Skeletal muscle satellite cell (primary cell): ENCODE results near the gene PTPN13.
"Not testable (repeated sequence)": the region's sequence is repeated elsewhere in the genome, so short reads cannot be mapped to it uniquely, and the experiment has no call there.

ENCODE experiments used
- H3K27me3 ChIP-seq: 2 replicates; pipeline ENCODE4 v1.7.0; 2013; ENCODE audit warnings: low read length; ENCODE audit not compliant: control insufficient read depth, insufficient read depth
- H3K36me3 ChIP-seq: 2 replicates; pipeline ENCODE4 v1.7.0; 2013; ENCODE audit warnings: mild to moderate bottlenecking, control low read depth, low read length; ENCODE audit not compliant: insufficient read depth
- H3K4me1 ChIP-seq: 2 replicates; pipeline ENCODE4 v1.7.0; 2013; ENCODE audit warnings: low read length; ENCODE audit not compliant: control insufficient read depth, insufficient read depth
- H3K4me2 ChIP-seq: 2 replicates; pipeline ENCODE4 v1.7.0; 2013; ENCODE audit warnings: mild to moderate bottlenecking, low read length
- H3K4me3 ChIP-seq: 2 replicates; pipeline ENCODE4 v1.7.0; 2013; ENCODE audit warnings: low read length
- H3K9ac ChIP-seq: 2 replicates; pipeline ENCODE4 v1.7.0; 2013; ENCODE audit warnings: mild to moderate bottlenecking, low read depth, low read length, moderate library complexity
- H3K9me3 ChIP-seq: replicated peaks from 2 replicates; pipeline ENCODE4 v1.7.0; 2013; ENCODE audit warnings: mild to moderate bottlenecking, control low read depth, low read length

Gene PTPN13

DNA sequence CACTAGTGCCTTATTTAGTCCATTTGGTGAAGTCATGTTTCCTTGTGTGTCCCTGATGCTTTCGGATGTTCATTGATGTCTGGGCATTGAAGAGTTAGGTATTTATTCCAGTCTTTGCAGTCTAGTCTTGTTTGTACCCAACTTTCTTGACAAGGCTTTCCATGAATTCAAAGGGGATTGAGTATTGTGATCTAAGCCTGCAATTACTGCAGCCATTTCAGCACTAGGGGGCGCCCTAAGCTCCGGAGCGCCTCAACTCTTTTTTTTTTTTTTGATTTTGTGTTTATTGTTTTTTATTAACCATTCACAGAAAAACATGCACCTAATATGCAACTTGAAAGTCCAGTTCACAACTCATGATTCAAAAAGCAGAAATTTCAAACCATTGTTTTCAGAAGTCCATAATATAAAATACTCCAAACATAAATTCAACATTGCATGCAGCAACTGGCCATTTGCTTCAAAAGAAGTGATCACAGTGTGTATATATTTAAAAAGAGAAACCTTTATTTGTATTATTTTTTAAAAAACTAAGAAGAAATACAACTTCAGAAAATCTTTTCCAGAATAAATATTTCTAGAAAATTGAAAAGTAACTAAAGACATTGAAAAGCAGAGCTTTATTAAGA, 59.2 kb downstream of the PTPN13 start:
- no peaks in the 10 kb centered on the region for H3K9me3 ChIP-seq

GRCh38 chr4:86656781-86657180, 62.7 kb downstream of the PTPN13 start:
- H3K4me3 ChIP-seq, H3K27me3 ChIP-seq, H3K9ac ChIP-seq, H3K4me1 ChIP-seq, H3K4me2 ChIP-seq, H3K36me3 ChIP-seq, H3K9me3 ChIP-seq: not testable (repeated sequence)

More for the DNA sequence above, 59.2 kb downstream of the PTPN13 start:
- no peak overlapping the region for H3K4me2 ChIP-seq
- H3K9ac ChIP-seq = no peak overlapping the region
- H3K36me3 ChIP-seq = no peaks in the 10 kb centered on the region
- no peaks in the 10 kb centered on the region for H3K27me3 ChIP-seq
- H3K4me3 ChIP-seq = no peak overlapping the region
- H3K4me1 ChIP-seq = no peaks in the 10 kb centered on the region

GRCh38 chr4:86657382-86657781, 63.3 kb downstream of the PTPN13 start:
- Histone ChIP-seq H3K36me3 (no peaks in the 10 kb centered on the region), H3K9me3 (no peaks in the 10 kb centered on the region), H3K27me3 (no peaks in the 10 kb centered on the region), H3K9ac (no peak overlapping the region), H3K4me2 (no peak overlapping the region), H3K4me3 (no peak overlapping the region), H3K4me1 (no peaks in the 10 kb centered on the region)

GRCh38 chr4:86657910-86658309, 63.8 kb downstream of the PTPN13 start:
- Histone ChIP-seq H3K4me2 (no peak overlapping the region), H3K27me3 (no peaks in the 10 kb centered on the region), H3K4me3 (no peak overlapping the region), H3K4me1 (no peaks in the 10 kb centered on the region), H3K9me3 (no peaks in the 10 kb centered on the region), H3K9ac (no peak overlapping the region), H3K36me3 (no peaks in the 10 kb centered on the region)

- Histone ChIP-seq H3K4me1 (no peaks in the 10 kb centered on the region), H3K9me3 (no peaks in the 10 kb centered on the region), H3K4me3 (no peak overlapping the region), H3K9ac (no peak overlapping the region), H3K27me3 (no peaks in the 10 kb centered on the region), H3K4me2 (no peak overlapping the region), H3K36me3 (no peaks in the 10 kb centered on the region)
Measured at GRCh38 chr4:86660401-86660800, 66.3 kb downstream of the PTPN13 start.

DNA sequence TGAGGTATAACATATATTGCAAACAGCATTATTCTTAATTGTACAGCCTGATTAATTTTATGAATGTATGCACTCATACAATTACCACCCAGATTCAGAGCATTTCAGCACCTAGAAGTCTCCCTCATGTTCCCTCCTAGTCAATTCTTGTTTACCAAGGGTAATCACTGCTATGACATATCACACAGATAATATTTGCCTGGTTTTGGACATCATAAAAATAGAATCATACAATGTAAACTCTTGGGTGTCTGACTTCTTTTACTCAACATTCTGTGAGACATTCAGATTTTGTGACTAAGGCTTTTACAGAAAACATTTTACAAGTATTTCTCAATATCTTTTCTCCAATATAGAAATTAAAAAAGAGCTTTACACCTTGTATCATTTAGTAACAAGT, 66.9 kb downstream of the PTPN13 start:
- Histone ChIP-seq H3K9me3 (no peaks in the 10 kb centered on the region), H3K9ac (no peak overlapping the region), H3K4me3 (no peak overlapping the region), H3K27me3 (no peaks in the 10 kb centered on the region), H3K4me2 (no peak overlapping the region), H3K4me1 (no peaks in the 10 kb centered on the region), H3K36me3 (no peaks in the 10 kb centered on the region)

DNA sequence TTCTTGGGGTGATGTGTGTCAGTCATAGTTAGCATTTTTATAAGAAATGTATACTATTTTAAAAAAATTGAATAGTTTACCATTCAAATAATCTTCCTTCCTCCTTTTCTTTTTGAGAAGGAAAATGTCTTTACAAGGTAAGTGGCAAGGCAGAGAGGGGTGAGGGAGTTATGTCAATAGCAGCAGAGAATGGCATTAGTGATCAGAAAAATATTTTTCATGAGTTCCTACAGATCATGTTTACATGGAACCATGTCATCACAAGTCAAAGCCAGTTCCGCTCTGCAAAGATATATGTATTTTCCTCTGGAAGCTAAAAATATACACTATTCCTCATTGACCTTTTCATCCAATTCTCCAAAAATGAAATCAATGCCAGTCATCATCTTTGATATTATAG, 67.3 kb downstream of the PTPN13 start:
- Histone ChIP-seq H3K4me3 (no peak overlapping the region), H3K4me2 (no peak overlapping the region), H3K27me3 (no peaks in the 10 kb centered on the region), H3K36me3 (no peaks in the 10 kb centered on the region), H3K9me3 (no peaks in the 10 kb centered on the region), H3K4me1 (no peaks in the 10 kb centered on the region), H3K9ac (no peak overlapping the region)

DNA sequence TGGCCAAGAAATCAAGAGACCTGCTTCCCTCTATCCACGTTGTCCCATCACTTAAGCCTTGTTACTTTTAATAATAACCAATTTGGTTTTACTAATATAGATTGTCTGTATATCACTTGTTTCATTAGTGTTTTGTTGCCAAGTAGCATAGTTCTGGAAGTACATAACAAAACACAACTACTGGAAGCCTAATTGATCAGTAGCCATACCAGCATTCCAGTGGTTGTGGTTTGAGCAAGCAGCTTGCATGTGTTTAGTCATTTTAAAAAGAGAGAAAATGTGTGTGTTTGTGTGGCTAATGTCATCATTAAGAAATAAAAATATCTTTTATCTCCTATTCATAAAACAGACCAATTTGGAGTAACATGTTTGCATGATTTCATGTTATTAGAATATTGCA, 70.8 kb downstream of the PTPN13 start:
- H3K36me3 ChIP-seq = no peaks in the 10 kb centered on the region
- H3K4me3 ChIP-seq = no peak overlapping the region
- H3K4me1 ChIP-seq = no peaks in the 10 kb centered on the region
- H3K9me3 ChIP-seq = no peaks in the 10 kb centered on the region
- H3K9ac ChIP-seq = no peak overlapping the region
- no peaks in the 10 kb centered on the region for H3K27me3 ChIP-seq
- H3K4me2 ChIP-seq = no peak overlapping the region

- no peaks in the 10 kb centered on the region for H3K36me3 ChIP-seq
- H3K4me2 ChIP-seq = no peak overlapping the region
- peaks cover 9% of the 10 kb centered on the region for H3K4me1 ChIP-seq
- no peak overlapping the region for H3K4me3 ChIP-seq
- H3K9me3 ChIP-seq = no peaks in the 10 kb centered on the region
- H3K27me3 ChIP-seq = no peaks in the 10 kb centered on the region
- no peak overlapping the region for H3K9ac ChIP-seq
Measured at GRCh38 chr4:86670298-86670697, 76.2 kb downstream of the PTPN13 start.

DNA sequence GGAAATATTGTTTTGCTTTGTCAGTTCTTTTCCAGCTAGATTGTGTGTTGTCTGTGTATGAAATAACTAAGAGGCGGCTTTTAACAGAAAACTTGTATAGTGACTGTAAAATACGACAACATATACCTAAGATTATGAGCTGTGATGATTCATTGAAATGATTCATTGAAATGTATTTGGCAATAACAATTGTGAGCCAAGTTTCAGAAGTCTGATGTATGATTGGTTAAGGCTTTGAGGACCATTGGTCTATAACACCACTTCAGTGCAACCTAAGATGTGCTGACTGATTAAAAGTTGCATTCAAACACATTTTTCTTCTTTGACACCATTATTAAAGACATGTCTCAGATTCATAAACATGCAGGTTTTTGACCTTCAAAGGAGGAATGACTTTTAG, 76.6 kb downstream of the PTPN13 start:
- no peak overlapping the region for H3K4me3 ChIP-seq
- no peaks in the 10 kb centered on the region for H3K36me3 ChIP-seq
- H3K4me2 ChIP-seq = no peak overlapping the region
- H3K9me3 ChIP-seq = no peaks in the 10 kb centered on the region
- H3K9ac ChIP-seq = no peak overlapping the region
- H3K27me3 ChIP-seq = no peaks in the 10 kb centered on the region
- H3K4me1 ChIP-seq = peaks cover 9% of the 10 kb centered on the region

DNA sequence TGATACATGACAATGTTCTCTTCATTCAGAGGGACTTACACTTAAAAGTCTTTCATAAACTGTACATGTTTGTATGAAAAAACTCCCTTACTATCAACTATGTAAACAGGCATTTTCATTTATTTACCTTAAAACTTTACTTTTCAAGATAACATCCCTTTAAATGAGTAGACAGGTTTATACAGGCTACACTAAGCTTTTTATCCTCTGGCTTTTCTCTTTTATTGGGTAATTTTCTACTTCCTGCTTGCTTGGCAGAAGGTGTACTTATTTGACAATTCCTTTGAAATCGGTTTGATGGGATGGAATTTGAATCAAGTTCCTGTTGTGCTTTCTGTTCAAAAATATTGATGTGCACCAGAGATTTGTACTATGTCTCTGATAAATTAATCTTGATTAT, 81.4 kb downstream of the PTPN13 start:
- no peaks in the 10 kb centered on the region for H3K36me3 ChIP-seq
- H3K4me3 ChIP-seq = no peak overlapping the region
- H3K9me3 ChIP-seq = no peaks in the 10 kb centered on the region
- H3K4me2 ChIP-seq = no peak overlapping the region
- H3K9ac ChIP-seq = no peak overlapping the region
- H3K27me3 ChIP-seq = no peaks in the 10 kb centered on the region
- peaks cover 5% of the 10 kb centered on the region for H3K4me1 ChIP-seq

DNA sequence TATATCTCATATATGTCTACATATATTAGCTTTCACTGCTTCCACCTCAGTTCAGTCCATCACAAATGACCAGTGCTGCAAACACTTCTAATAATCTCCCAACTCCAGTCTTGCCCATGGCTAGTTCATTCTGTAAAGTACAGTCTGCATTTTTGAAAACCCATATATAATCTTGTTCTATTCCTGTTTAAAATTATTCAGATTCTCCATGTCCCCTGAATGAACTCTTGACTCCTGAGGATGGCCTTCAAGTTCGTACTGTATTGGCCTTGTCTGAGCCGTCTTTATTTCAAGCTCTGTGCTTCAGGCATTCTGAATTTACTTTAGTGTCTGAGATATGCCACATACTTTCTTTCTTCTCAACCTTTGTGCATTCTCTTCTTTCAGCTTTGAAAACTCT, 84.7 kb downstream of the PTPN13 start:
- H3K27me3 ChIP-seq = no peaks in the 10 kb centered on the region
- H3K4me3 ChIP-seq = no peak overlapping the region
- no peak overlapping the region for H3K9ac ChIP-seq
- H3K9me3 ChIP-seq = no peaks in the 10 kb centered on the region
- no peak overlapping the region for H3K4me2 ChIP-seq
- H3K4me1 ChIP-seq = no peaks in the 10 kb centered on the region
- no peaks in the 10 kb centered on the region for H3K36me3 ChIP-seq
